Skeletal muscle tissue (tissue), 4 donors: ENCODE results near the gene CMPK2. TPM values are rescaled to one million over a fixed set of nuclear protein-coding genes. Genes with fewer than 3 reads are reported as not detected.
A peak's percentile ranks its signal among the peaks of the same experiment; 100 is the strongest.
"Not testable (repeated sequence)": the region's sequence is repeated elsewhere in the genome, so short reads cannot be mapped to it uniquely, and the experiment has no call there.

ENCODE experiments used
- H3K27ac ChIP-seq: one replicate; pipeline ENCODE4 v1.7.0; 2013; ENCODE audit warnings: mild to moderate bottlenecking, low read depth, low read length, inconsistent platforms
- H3K27me3 ChIP-seq, 3 donors: one replicate each; pipeline ENCODE4 v1.7.0; 2013; ENCODE audit warnings: low read length in 3 of 3; ENCODE audit not compliant: control insufficient read depth in 3 of 3, insufficient read depth in 3 of 3
- H3K36me3 ChIP-seq, 3 donors: one replicate each; pipeline ENCODE4 v1.7.0; 2013; ENCODE audit warnings: low read length in 3 of 3; ENCODE audit not compliant: control insufficient read depth in 3 of 3, insufficient read depth in 3 of 3
- H3K4me1 ChIP-seq, 3 donors: one replicate each; pipeline ENCODE4 v1.7.0; 2013; ENCODE audit warnings: low read length in 3 of 3, mild to moderate bottlenecking in 3 of 3; ENCODE audit not compliant: control insufficient read depth in 3 of 3, insufficient read depth in 3 of 3
- H3K4me3 ChIP-seq, 3 donors: one replicate each; pipeline ENCODE4 v1.7.0; 2013; ENCODE audit warnings: low read length in 3 of 3
- H3K9ac ChIP-seq, 3 donors: one replicate each; pipeline ENCODE4 v1.7.0; 2013; ENCODE audit warnings: low read length in 3 of 3, mild to moderate bottlenecking in 3 of 3, moderate library complexity in 2 of 3, low read depth in 1 of 3
- H3K9me3 ChIP-seq, 3 donors: one replicate each; pipeline ENCODE4 v1.7.0; 2013; ENCODE audit warnings: low read length in 3 of 3; ENCODE audit not compliant: control insufficient read depth in 3 of 3
- total RNA-seq: library from RNA; depleted of rRNA; stranded (reverse); fragments of >200 nt; gene quantifications from one replicate; pipeline ENCODE4 v1.2.3, GENCODE V29; 2014
- donor health status: Osteomylitis.

The CMPK2 gene
- total RNA-seq, 1 donor from 2014 or later: 4.2 TPM

- not testable (repeated sequence) for H3K27ac ChIP-seq, H3K27me3 ChIP-seq, H3K9ac ChIP-seq, H3K9me3 ChIP-seq, H3K36me3 ChIP-seq, H3K4me3 ChIP-seq, H3K4me1 ChIP-seq
Observed at GRCh38 chr2:6902581-6902980, 36.9 kb upstream of the CMPK2 start.

- H3K27ac ChIP-seq: no peak overlapping the region
- no peak overlapping the region for H3K4me3 ChIP-seq
- no peaks in the 10 kb centered on the region for H3K27me3 ChIP-seq
- H3K9me3 ChIP-seq: no peaks in the 10 kb centered on the region
- no peak overlapping the region for H3K9ac ChIP-seq
- H3K36me3 ChIP-seq: peaks cover 0 to 7% (median 3%) of the 10 kb centered on the region in 3 donors
- no peaks in the 10 kb centered on the region for H3K4me1 ChIP-seq
Observed at GRCh38 chr2:6896930-6897759, 31.4 kb upstream of the CMPK2 start.

- H3K27me3 ChIP-seq: no peaks in the 10 kb centered on the region
- no peak overlapping the region for H3K27ac ChIP-seq
- peaks cover 0 to 7% (median 3%) of the 10 kb centered on the region in 3 donors for H3K36me3 ChIP-seq
- no peaks in the 10 kb centered on the region for H3K9me3 ChIP-seq
- no peak overlapping the region for H3K4me3 ChIP-seq
- H3K9ac ChIP-seq: no peak overlapping the region
- H3K4me1 ChIP-seq: no peaks in the 10 kb centered on the region
Observed at GRCh38 chr2:6893876-6894482, 28.3 kb upstream of the CMPK2 start.

GRCh38 chr2:6888724-6889123 is 23.0 kb upstream of the CMPK2 start:
- Histone ChIP-seq H3K27me3 (no peaks in the 10 kb centered on the region), H3K27ac (no peak overlapping the region), H3K9me3 (no peaks in the 10 kb centered on the region), H3K4me3 (no peak overlapping the region), H3K36me3 (no peaks in the 10 kb centered on the region), H3K9ac (no peak overlapping the region), H3K4me1 (peaks cover 1 to 9% (median 9%) of the 10 kb centered on the region in 3 donors)

DNA sequence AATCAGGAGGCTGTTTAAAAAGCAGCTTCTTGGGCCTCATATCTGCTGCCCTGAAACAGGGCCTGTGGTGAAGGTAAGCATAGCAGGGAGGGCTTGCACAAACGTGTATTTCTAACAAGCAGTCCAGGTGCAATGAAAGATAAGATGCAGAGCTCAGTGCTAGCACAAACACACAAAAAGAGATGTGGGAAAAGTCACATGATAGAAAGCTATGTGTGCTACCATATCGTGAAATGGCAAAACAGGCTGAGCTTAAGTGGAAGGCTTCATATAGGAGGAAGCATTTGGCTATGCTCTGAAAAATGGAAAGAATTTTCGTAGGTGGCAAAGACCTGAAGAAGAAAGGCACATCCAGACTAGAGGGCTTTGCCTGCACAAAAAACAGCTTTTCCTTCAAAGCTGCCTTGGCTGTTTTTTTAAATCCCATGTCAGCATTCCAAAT is 22.1 kb upstream of the CMPK2 start:
- Histone ChIP-seq H3K9ac (no peak overlapping the region), H3K36me3 (no peaks in the 10 kb centered on the region), H3K4me1 (peaks cover 8 to 18% (median 18%) of the 10 kb centered on the region in 3 donors), H3K9me3 (no peaks in the 10 kb centered on the region), H3K27ac (no peak overlapping the region), H3K4me3 (no peak overlapping the region), H3K27me3 (no peaks in the 10 kb centered on the region)

DNA sequence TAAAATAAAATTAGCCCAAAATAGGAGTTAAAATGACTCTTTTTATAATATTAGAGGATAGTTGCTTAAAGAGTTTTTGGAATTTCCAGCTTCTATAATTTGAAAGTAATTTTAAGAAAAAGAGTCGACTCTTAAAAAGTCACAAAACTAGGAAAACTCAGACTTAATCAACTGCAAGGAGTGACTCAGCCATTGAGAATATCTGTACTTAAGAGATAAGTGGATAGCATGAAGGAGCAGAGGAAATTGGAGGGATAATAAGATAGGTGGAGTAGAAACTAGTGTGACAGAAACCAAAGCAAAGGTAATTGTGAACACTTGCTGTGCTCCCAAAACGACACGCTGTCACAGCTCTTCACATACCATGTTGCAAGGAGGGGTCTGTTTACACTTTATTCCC is 20.3 kb upstream of the CMPK2 start:
- no peaks in the 10 kb centered on the region for H3K27me3 ChIP-seq
- no peak overlapping the region for H3K4me3 ChIP-seq
- no peaks in the 10 kb centered on the region for H3K9me3 ChIP-seq
- H3K27ac ChIP-seq: no peak overlapping the region
- H3K4me1 ChIP-seq: peaks cover 11 to 29% (median 24%) of the 10 kb centered on the region in 3 donors
- no peak overlapping the region for H3K9ac ChIP-seq
- H3K36me3 ChIP-seq: no peaks in the 10 kb centered on the region

GRCh38 chr2:6885551-6885950 is 19.8 kb upstream of the CMPK2 start:
- H3K4me1 ChIP-seq: peaks cover 11 to 31% (median 24%) of the 10 kb centered on the region in 3 donors
- H3K27ac ChIP-seq: no peak overlapping the region
- no peak overlapping the region for H3K4me3 ChIP-seq
- no peaks in the 10 kb centered on the region for H3K27me3 ChIP-seq
- no peaks in the 10 kb centered on the region for H3K9me3 ChIP-seq
- no peaks in the 10 kb centered on the region for H3K36me3 ChIP-seq
- no peak overlapping the region for H3K9ac ChIP-seq

GRCh38 chr2:6883448-6884122 is 17.9 kb upstream of the CMPK2 start:
- H3K27me3 ChIP-seq: no peaks in the 10 kb centered on the region
- H3K4me3 ChIP-seq: peak overlapping the region; percentile 21 to 27 (median 23)
- no peaks in the 10 kb centered on the region for H3K36me3 ChIP-seq
- H3K4me1 ChIP-seq: peaks cover 11 to 31% (median 24%) of the 10 kb centered on the region in 3 donors
- peak overlapping the region in 1 of 3 donors; percentile 26 for H3K9ac ChIP-seq
- H3K27ac ChIP-seq: peak overlapping the region; percentile 67
- no peaks in the 10 kb centered on the region for H3K9me3 ChIP-seq

- H3K4me1 ChIP-seq: peaks cover 25 to 40% (median 31%) of the 10 kb centered on the region in 3 donors
- H3K27ac ChIP-seq: no peak overlapping the region
- H3K9ac ChIP-seq: no peak overlapping the region
- no peaks in the 10 kb centered on the region for H3K36me3 ChIP-seq
- H3K27me3 ChIP-seq: no peaks in the 10 kb centered on the region
- H3K9me3 ChIP-seq: no peaks in the 10 kb centered on the region
- H3K4me3 ChIP-seq: no peak overlapping the region
Observed at GRCh38 chr2:6881516-6881915, 15.8 kb upstream of the CMPK2 start.

DNA sequence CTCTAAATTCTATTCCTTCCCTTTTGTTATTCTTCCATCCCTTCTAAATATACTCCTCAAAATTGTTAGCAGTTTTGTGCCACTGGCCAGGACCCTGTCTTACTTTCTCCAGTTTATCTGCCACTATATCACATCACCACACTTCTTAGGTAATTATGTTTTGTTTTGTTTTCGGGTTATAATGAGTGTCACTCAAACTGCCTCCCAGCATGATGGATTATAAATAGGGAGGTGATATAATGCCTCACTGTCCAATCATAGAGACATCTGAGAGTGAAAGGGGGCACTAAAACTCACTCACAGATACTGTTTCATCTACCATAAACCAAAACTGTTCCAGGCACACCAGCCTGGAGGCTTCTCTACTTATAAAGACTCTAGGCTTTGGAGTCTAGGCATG is 15.3 kb upstream of the CMPK2 start:
- no peaks in the 10 kb centered on the region for H3K27me3 ChIP-seq
- H3K9ac ChIP-seq: no peak overlapping the region
- H3K4me3 ChIP-seq: no peak overlapping the region
- no peaks in the 10 kb centered on the region for H3K9me3 ChIP-seq
- peaks cover 25 to 40% (median 31%) of the 10 kb centered on the region in 3 donors for H3K4me1 ChIP-seq
- no peak overlapping the region for H3K27ac ChIP-seq
- no peaks in the 10 kb centered on the region for H3K36me3 ChIP-seq
